ENCODE measurements around the gene ERBB3.

GRCh38 chr12:56130876-56131275 is 50.9 kb downstream of the ERBB3 start:
- TF ChIP-seq, protein P1, sequence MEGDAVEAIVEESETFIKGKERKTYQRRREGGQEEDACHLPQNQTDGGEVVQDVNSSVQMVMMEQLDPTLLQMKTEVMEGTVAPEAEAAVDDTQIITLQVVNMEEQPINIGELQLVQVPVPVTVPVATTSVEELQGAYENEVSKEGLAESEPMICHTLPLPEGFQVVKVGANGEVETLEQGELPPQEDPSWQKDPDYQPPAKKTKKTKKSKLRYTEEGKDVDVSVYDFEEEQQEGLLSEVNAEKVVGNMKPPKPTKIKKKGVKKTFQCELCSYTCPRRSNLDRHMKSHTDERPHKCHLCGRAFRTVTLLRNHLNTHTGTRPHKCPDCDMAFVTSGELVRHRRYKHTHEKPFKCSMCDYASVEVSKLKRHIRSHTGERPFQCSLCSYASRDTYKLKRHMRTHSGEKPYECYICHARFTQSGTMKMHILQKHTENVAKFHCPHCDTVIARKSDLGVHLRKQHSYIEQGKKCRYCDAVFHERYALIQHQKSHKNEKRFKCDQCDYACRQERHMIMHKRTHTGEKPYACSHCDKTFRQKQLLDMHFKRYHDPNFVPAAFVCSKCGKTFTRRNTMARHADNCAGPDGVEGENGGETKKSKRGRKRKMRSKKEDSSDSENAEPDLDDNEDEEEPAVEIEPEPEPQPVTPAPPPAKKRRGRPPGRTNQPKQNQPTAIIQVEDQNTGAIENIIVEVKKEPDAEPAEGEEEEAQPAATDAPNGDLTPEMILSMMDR (conservative IDR thresholded peaks at IDR 0.05 in 1 of 2, IDR thresholded peaks at IDR 0.05 in 1 of 2; ENCODE audit: extremely low read depth in 1 of 2, insufficient read depth in 1 of 2, low read depth in 1 of 2, low read length in 2 of 2) = no peak
- TF ChIP-seq EZH2 (IDR thresholded peaks at IDR 0.05; ENCODE audit: borderline replicate concordance, low read length) = no peak
